Erythroblast (primary cell): Measurements from ENCODE around the gene AK8.

Experiments used
- GATA1 ChIP-seq: IDR thresholded peaks from 2 replicates; pipeline ENCODE4 v1.6.1; 2011; ENCODE audit warnings: low read depth, mild to moderate bottlenecking, control low read depth, low read length, moderate library complexity
- POLR2A ChIP-seq: IDR thresholded peaks from 2 replicates; pipeline ENCODE4 v1.6.1; 2011; ENCODE audit warnings: mild to moderate bottlenecking, low read length

- TF ChIP-seq POLR2A: no peak
- TF ChIP-seq GATA1: no peak
These were observed 52.0 kb downstream of the AK8 start for GRCh38 chr9:132826131-132826530.
